ENCODE data around the gene CPNE8.

DNA sequence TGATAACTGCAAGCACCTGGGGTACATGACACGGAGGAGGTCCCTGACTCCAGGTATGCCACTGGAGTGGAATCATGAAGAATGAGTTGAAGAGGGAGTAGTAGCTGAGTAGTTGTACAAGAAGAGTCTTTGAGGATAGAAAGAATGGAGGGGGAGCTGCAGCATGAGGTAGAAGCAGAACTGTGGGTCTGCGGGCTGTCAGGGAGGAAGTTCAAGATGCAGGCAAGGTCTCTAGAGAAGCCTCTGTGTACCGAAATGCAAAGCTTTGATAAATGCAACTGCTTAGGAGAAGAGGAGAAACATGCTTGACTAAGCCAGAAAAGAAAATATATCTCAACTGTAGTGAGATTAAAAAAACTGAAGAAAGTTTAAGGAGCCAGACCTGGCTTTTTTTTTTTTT is 91.5 kb downstream of the CPNE8 start:
- TF ChIP-seq, protein P1, sequence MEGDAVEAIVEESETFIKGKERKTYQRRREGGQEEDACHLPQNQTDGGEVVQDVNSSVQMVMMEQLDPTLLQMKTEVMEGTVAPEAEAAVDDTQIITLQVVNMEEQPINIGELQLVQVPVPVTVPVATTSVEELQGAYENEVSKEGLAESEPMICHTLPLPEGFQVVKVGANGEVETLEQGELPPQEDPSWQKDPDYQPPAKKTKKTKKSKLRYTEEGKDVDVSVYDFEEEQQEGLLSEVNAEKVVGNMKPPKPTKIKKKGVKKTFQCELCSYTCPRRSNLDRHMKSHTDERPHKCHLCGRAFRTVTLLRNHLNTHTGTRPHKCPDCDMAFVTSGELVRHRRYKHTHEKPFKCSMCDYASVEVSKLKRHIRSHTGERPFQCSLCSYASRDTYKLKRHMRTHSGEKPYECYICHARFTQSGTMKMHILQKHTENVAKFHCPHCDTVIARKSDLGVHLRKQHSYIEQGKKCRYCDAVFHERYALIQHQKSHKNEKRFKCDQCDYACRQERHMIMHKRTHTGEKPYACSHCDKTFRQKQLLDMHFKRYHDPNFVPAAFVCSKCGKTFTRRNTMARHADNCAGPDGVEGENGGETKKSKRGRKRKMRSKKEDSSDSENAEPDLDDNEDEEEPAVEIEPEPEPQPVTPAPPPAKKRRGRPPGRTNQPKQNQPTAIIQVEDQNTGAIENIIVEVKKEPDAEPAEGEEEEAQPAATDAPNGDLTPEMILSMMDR (IDR thresholded peaks at IDR 0.05; ENCODE audit: insufficient read depth, low read depth, low read length) = no peak
- TF ChIP-seq EZH2 (IDR thresholded peaks at IDR 0.05; ENCODE audit: insufficient read depth, low read length) = no peak
